ENCODE results near the gene BRAP.
"Not testable (repeated sequence)": the region's sequence is repeated elsewhere in the genome, so short reads cannot be mapped to it uniquely, and the experiment has no call there.

- not testable (repeated sequence) for TF ChIP-seq CTCF, ZNF239, RBAK, ZNF596 (tag by site-specific recombination; IDR thresholded peaks at IDR 0.05)
These were observed 84.8 kb downstream of the BRAP start for GRCh38 chr12:111600986-111601385.
